Activated CD4-positive, alpha-beta T cell treated with anti-CD3 and anti-CD28 coated beads, Interleukin-2, amount 50 U/mL, for 48 hours (primary cell): ENCODE results near the gene DRC7.
"Not testable (repeated sequence)": the region's sequence is repeated elsewhere in the genome, so short reads cannot be mapped to it uniquely, and the experiment has no call there.

Experiments
- DNase-seq, 2 experiments: peaks; one replicate each; pipeline ENCODE4 v3.0.0-alpha.2; 2020

Gene DRC7

DNA sequence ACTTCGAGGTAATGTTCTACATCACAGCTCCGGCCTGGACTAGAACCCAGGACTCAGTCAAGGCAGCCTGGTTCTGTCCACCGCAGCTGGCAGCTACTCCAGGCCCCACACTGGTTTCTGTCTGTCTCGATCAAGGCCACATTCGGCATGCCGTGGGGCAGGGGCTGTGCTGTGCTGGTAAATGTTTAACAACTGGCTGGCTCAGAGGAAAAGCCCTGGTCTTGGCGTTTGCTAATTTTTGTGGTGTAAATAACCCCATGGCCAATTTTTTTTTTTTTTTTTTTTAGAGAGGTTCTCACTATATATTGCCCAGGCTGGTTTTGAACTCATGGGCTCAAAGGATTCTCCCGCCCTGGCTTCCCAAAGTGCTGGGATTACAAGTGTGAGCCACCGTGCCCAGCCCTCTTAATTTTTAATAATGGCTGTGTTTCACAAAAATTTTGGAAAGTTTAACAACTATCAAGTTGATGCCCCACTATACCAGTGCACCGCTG lies 328 bp upstream of the DRC7 start:
- no peak for DNase-seq

DNA sequence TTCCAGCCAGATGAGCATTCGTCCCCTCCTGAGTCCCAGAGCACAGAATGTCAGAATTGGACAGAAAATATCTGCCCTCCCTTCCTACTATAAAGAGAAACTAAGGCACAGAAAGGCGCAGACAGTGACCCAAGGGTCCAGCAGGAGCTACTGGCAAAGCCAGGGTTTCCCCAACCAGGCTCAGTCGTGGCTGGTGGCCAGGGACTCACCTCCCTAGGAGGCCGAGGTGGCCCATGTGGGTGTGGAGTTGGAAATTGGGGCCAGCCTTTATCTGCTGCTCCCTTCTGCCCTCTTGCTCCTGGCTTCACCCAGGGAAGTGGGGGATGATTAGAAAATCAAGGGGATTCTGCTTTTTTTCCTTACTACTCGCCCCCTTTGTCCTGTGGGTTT lies 1.1 kb downstream of the DRC7 start:
- no peak for DNase-seq

DNA sequence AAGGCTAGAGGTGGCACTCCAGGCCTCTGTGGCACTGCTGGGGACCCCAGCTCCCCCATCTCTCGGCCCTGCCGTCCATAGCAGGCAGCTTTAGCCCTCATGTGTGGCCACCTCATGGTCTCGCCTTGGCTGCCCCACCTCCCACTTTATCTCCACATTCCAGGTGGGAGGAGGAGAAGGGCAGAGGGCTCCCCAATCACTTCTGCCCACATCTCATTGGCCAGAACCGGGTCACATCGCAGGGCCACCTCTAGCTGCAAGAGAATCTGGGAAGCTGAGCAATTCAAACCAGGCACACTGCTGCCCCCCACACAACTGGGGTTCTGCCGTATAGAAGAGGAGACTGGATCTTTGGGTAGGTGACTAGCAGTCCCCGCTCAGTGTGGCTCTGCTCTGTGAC lies 1.6 kb downstream of the DRC7 start:
- DNase-seq = no peak

DNA sequence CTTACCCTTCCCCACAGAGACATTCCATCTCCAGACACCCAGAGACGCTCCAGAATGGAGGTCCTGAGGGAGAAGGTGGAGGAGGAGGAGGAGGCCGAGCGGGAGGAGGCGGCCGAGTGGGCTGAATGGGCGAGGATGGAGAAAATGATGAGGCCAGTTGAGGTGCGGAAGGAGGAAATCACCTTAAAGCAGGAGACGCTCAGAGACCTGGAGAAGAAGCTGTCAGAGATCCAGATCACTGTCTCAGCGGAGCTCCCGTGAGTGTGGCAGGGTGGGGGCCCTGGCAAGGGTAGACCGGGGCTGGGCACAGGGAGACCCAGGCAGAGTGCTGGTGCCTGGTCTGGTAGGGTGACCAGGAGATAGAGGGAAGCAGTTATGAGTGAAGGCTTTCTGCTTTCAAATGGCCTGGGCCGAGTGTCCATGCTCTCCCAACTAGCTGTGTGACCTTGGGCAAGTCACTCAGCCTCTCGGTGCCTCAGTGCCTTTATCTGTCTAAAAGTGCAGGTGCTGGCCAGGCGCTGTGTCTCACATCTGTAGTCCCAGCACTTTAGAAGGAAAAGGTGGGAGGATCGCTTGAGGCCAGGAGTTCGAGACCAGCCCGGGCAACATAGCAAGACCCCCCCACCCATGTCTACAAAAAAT lies 3.4 kb downstream of the DRC7 start:
- no peak for DNase-seq

DNA sequence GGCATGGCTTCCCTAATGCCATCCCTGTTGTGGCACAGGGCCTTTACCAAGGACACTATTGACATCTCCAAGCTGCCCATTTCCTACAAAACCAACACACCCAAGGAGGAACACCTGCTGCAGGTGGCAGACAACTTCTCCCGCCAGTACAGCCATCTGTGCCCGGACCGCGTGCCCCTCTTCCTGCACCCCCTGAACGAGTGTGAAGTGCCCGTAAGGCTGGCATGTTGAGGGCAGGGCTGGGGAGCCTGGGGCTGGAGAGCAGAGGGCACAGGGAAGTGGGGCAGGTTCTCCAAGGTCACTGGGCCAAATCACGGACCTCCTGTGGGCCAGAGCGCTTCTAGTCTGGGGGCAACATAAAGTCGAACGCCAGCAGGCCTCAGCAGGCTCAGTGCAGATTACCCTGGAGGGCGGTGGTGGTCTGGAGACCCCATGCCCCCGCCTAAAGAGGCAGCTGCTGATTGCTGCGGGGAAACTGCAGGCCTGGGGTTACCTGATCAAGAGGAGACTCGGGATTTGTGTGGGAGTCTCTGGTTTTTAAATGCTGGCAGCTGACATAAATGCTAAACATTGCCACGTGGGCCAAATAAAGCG lies 4.3 kb downstream of the DRC7 start:
- DNase-seq = no peak

DNA sequence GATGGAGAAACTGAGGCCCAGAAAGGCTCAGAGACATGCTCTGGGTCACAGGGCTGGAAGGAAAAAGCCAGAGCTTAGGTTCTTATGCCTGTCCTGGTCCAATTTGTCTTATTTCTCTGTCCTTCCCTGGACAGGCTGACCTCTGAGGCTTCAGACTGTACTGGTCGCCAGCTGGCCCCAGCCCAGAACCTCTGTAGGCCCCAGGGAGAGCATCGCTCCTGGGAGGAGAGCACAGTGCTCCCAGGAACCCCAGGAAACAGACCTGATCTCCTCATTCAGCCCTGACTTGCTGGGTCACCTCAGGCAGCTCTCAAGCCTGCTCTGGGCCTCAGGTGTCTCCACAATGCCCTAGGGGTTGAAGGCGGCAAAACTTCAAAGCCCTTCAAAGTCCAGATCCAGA lies 4.9 kb downstream of the DRC7 start:
- DNase-seq = no peak

DNA sequence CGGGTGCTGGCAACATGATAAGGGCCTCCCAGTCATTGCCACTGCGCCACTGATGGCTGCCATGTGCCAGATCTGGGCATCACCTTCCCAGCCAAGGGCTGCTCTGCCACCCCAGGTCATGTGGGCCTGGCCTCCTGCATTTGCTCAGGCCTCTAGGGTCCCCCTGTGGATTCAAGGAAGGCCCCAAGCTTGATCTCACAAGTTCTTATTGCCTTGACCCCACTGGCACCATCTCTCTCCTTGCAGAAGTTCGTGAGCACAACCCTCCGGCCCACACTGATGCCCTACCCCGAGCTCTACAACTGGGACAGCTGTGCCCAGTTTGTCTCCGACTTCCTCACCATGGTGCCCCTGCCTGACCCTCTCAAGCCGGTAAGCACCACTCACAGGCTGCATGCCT lies 5.3 kb downstream of the DRC7 start:
- DNase-seq = no peak

DNA sequence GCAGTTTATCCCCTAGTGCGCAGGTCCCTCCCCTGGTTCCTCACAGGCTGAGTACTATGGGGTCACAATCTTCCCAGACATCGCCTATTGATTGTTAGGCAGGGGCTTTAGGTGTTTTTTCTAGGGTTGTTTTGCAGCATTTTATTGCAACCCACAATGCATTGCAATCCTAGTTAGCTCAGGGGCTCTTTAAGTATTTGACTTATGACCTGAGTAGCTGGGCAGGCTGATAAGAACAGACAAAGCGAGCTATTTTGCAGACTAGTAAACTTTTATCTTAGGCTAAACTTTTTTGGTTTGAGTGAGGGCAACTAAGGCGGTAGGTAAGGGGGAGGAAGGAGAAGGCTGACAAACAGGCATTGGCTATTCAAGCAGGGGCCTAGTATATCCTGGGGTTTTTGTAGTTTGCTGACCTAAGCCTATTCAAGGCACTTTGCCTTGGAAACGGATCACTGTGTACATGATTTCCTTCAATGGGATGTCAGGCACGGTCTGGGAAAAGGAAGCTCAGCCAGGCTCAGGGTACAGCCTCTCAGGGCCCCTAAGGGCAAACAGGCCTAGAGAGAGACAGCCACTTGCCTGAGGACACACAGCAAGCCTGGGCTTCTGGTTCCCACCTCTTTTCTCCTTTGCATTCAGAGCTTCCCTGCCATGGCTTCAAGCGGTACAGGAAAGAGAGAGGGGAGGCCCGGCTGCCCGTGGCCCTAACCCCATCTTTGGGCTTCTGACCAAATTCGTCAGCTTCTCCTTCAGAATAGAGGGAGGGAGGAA lies 6.4 kb downstream of the DRC7 start:
- DNase-seq = no peak

DNA sequence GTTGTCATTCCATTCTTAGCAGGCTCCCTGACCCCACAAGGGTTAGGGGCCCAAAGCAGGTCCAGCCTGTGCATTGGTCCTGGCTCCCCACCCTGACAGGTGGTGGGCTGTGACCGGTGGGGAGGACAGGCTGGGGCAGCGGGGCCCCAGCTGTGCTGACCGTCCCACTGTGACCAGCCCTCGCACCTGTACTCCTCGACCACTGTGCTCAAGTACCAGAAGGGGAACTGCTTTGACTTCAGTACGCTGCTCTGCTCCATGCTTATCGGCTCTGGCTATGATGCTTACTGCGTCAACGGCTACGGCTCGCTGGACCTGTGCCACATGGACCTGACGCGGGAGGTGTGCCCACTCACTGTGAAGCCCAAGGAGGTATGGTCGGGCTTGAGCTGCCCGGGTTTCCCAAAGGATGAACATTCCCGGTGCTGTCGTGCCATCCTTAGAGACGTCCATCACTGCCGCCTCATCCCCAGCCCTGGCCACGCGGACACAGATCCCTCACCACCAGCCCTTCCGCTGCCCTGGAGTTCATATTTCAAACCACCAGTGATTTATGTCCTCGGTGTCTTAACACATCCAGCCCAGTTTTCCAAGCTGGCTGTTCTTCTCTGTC lies 7.3 kb downstream of the DRC7 start:
- DNase-seq = no peak

DNA sequence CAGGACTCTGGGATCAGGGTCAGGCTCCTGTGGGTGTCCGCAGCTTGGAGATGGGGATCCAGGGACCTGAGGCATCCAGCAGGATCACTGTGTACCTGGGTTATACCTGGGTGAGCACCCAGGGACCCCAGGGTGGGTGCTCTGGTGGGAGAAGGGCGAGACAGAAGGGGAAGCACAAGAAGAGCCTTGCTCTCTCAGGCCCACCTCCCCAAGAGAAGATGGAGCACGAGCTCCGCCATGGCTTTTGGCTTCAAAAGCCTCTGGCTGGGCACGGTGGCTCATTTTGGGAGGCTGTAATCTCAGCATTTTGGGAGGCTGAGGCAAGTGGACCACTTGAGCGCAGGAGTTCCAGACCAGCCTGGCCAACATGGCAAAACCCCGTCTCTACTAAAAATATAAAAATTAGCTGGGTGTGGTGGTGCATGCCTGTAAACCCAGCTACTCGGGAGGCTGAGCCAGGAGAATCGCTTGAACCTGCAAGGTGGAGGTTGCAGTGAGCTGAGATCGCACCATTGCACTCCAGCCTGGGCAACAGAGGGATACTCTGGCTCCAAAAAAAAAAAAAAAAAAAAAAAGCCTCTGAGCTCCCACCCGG lies 8.9 kb downstream of the DRC7 start:
- DNase-seq = no peak

DNA sequence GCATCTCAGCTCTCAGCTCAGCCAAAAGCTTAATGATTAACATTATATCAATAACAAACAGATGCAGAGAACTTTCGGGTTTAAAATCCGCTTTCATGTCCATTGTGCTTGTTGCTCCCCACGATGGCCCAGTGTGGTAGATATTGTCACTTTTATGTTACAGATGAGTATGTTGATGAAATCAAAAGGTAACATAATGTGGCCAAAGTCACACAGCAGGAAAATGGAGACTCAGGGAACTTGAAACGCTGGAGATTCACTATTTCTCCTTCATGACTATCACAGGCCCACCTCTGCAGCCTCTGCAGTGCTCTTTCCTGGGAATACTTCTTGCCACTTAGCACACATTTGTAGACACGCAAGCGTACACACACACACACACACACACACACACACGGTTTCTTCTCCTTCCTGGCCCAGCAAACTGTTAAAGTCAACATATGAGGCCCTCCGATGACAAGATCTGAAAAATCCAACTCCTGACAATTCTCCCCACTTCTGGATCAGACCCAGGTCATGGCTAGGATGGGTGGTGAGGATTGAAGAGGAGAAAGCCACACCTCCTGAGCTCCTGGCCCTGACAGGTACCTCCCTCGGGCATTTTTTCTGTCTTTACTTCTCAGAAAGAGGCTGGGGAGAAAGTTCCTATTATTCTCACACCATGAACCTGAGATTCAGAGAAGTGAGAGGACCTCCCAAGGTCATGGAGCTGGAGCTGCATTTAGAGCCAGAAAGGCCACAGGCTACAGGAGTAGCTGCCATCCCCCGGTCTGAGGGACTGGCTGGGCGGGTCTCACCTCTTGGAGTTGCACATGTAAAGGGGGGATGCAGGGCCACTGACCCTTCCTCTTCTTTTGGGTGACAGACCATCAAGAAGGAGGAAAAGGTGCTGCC lies 9.7 kb downstream of the DRC7 start:
- no peak for DNase-seq

DNA sequence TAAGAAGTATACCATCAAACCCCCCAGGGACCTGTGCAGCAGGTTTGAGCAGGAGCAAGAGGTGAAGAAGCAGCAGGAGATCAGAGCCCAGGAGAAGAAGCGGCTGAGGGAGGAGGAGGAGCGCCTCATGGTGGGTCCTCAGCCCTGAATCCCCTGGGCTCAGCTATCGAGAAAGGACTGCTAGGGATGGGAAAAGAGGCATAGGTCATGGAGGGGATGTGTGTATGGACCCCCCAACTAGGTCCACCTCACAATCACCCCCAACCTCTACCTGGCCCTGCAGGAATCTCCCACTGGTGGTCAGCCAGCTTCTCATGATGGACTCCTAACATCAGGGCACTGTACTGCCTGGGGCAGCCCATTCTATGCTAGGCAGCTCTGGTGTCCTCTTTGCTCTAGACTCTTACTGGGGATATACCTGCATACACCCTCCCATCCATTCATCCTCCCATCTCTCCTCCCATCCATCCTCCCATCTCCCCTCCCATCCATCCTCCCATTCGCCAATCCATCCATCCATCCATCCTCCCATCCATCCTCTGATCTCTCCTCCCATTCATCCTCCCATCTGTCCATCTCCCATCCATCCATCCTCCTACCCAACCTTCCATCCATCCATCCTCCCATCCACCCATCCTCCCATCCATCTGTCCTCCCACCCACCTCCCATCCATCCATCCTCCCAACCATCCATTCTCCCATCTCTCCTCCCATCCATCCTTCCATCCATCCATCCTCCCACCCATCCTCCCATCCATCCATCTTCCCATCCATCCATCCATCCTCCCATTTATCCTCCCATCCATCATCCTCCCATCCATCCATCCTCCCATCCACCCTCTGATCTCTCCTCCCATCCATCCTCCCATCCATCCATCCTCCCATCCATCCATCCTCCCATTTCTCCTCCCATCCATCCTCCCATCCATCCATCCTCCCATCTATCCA lies 10.6 kb downstream of the DRC7 start:
- no peak for DNase-seq

DNA sequence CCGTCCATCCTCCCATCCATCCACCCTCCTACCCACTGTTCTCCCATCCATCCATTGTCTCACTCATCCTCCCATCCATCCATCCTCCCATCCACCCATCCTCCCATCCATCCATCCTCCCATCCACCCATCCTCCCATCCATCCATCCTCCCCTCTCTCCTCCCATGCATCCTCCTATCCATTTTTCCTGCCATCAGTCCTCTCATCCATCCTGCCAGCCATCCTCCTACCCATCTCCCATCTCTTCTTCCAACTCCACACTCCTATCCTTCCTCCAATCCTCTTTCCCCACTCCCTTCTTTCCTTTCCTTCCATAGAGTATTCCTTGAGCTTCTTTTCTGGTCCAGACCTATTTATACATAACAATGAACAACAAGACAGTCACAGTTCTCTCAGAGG lies 12.1 kb downstream of the DRC7 start:
- no peak for DNase-seq

DNA sequence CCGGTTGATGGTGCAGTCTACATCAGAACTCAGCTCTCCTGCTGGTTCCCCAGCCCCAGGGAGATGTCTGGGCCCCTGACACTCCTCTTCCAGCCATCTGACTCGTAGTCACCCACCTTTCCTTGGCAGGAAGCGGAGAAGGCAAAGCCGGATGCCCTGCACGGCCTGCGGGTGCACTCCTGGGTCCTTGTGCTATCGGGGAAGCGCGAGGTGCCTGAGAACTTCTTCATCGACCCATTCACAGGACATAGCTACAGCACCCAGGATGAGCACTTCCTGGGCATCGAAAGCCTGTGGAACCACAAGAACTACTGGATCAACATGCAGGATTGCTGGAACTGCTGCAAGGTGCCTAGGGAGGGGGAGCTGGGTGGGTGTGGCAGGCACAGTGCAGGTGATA lies 12.7 kb downstream of the DRC7 start:
- DNase-seq = no peak

DNA sequence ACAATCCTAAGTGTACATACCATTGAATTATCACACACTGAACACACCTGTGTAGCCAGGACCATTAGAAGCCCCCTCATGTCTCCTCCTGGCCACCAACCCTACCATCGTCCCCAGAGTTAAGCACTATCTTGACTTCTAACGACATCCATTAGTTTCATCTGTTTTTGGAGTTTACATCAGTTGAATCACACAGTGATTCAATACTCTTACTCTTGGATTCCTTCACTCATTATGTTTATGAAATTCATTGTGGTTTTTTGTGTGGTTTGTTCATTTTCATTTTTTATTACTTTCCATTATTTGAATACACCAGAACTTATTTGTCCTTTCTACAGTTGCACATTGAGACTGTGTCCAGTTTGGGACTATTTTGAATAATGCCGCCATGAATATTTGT lies 13.6 kb downstream of the DRC7 start:
- no peak for DNase-seq

DNA sequence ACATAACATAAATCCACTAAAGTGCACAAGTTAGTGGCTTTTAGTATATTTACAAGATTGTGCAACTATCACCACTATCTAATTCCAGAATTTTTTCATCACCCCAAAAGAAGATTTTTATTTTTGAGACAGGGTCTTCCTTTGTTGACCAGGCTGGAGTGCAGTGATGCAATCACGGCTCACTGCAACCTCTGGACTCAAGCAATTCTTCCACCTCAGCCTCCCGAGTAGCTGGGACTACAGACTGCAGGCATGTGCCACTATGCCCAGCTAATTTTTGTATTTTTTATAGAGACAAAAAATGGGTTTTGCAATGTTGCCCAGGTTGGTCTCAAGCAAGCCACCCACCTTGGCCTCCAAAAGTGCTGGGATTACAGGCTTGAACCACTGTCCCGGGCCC lies 15.1 kb downstream of the DRC7 start:
- no peak for DNase-seq

DNA sequence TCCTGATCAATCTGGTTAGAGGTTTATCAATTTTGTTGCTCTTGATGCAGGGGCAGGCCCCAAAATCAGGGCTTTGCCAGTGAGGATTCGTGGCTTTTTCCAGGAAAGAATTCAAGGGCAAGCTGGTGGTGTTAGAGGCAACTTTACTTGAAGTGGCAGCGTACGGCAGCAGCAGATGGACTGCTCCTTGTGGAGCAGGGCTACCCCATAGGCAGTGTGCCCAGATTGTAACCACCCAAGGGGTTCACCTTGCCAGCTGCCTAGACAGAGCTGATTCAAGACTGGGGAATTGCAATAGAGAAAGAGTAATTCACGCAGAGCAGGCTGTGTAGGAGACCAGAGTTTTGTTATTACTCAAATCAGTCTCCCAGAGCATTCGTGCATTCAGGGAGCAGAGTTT lies 16.7 kb downstream of the DRC7 start:
- no peak for DNase-seq

DNA sequence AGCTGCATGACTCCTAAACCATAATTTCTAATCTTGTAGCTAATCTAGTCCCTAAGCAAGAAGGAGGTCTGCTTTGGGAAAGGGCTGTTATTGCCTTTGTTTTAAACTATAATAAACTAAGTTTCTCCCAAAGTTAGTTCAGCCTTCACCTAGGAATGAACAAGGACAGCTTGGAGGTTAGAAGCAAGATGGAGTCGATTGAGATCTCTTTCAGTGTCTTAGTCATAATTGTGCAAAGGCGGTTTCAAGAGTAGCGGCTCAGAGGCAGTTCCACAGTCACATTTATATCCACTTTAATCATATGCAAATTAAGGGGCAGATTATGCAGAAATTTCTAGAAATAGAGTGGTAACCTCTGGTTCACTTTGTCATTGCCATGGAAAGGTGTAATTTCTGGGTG lies 17.4 kb downstream of the DRC7 start:
- no peak for DNase-seq

DNA sequence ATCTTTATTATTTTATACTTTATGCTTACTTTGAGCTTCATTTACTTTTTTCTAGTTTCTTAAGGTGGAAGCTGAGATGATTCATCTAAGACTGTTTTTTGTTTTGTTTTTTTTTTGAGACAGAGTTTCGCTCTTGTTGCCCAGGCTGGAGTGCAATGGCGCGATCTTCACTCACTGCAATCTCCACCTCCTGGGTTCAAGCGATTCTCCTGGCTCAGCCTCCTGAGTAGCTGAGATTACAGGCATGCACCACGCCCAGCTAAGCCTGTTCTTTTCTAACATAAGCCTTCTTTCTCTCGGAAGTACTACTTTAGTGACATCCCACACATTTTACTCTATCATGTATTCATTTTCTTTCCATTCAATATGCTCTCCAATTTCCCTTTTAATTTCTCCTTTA lies 18.0 kb downstream of the DRC7 start:
- DNase-seq = not testable (repeated sequence)

DNA sequence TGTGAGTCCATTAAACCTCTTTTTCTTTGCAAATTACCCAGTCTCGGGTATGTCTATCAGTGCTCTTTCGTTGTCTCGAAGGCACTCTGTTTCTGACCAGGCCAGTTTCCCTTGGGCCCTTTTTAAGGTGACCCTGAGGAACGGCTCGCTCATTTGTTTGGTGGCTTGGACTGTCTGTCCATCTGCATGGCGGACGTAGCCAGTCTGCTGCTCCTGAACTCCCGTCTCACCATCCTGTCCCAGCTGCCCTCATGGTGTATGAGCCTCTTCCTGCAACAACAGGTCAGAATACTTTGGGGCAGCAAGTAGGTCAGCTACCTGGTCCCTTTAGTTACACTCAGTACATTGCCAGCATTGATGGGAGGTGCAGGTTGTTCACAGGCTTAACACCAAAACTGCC lies 19.0 kb downstream of the DRC7 start:
- DNase-seq = no peak

DNA sequence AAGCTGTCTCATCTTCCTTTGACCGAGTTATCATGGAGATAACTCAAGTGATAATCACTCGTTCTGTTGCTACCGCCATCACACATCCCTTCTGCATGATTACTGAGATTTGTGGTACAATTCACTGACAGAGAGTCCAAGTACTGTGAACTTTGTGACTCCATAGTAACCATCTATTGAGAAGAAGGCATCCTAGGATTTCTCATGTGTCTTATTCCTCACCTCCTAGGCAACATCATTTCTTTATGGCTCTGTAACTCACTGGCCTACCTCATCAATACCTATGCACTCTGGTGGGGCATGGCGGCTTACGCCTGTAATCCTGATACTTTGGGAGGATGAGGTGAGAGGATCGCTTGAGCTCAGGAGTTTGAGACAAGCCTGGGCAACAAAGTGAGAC lies 19.4 kb downstream of the DRC7 start:
- no peak for DNase-seq
